HT1080 (cell line): ENCODE results near the gene ZNF827. TPM values are rescaled to one million over a fixed set of nuclear protein-coding genes. Genes with fewer than 3 reads are reported as not detected.

Experiments
- DNase-seq: peaks from one replicate; pipeline ENCODE4 v3.0.0-alpha.2; 2015; ENCODE audit warnings: low read depth
- total RNA-seq: library from RNA; depleted of rRNA; stranded (reverse); fragments of >200 nt; shearing (Covaris generic); gene quantifications from 2 replicates; pipeline ENCODE4 v1.2.3, GENCODE V29; 2014

Gene ZNF827
- total RNA-seq, 1 experiment from 2014 or later: 5.8 TPM

GRCh38 chr4:145891958-145892357 lies 46.7 kb downstream of the ZNF827 start:
- no peak for DNase-seq

GRCh38 chr4:145890689-145891088 lies 47.9 kb downstream of the ZNF827 start:
- DNase-seq: no peak

GRCh38 chr4:145888393-145888792 lies 50.2 kb downstream of the ZNF827 start:
- no peak for DNase-seq

GRCh38 chr4:145887241-145887991 lies 51.2 kb downstream of the ZNF827 start:
- no peak for DNase-seq

- no peak for DNase-seq
Measured at GRCh38 chr4:145886871-145887240, 51.8 kb downstream of the ZNF827 start.

- DNase-seq: no peak
Measured at GRCh38 chr4:145885666-145886065, 53.0 kb downstream of the ZNF827 start.

GRCh38 chr4:145884775-145885174 lies 53.8 kb downstream of the ZNF827 start:
- DNase-seq: no peak

- no peak for DNase-seq
Measured at GRCh38 chr4:145883101-145883694, 55.4 kb downstream of the ZNF827 start.

GRCh38 chr4:145882604-145883003 lies 56.0 kb downstream of the ZNF827 start:
- DNase-seq: no peak

GRCh38 chr4:145881989-145882388 lies 56.6 kb downstream of the ZNF827 start:
- no peak for DNase-seq

DNA sequence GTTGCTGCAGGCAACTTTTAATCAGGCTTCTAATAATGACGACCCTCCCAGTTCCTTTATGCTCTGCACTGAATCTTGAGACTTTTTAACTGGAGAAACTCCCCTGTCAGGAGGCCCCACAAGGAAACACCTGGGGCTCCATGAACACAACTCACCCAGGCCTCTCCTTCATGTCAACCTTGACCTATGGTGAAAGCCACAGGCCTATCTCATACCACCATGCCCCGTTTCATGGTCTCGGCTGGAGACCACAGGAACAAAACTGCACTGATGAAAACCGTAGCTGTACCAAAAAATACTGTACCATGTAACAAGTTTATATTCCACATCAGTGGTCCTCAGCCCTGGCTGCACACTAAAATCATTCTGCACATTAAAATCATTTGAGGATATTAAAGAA lies 57.0 kb downstream of the ZNF827 start:
- no peak for DNase-seq

GRCh38 chr4:145880355-145880960 lies 58.2 kb downstream of the ZNF827 start:
- no peak for DNase-seq

- DNase-seq: no peak
Measured at GRCh38 chr4:145879598-145879997, 59.0 kb downstream of the ZNF827 start.

- no peak for DNase-seq
Measured at GRCh38 chr4:145878501-145879435, 59.9 kb downstream of the ZNF827 start.

- no peak for DNase-seq
Measured at GRCh38 chr4:145876531-145877180, 62.0 kb downstream of the ZNF827 start.

- DNase-seq: no peak
Measured at GRCh38 chr4:145873901-145874300, 64.7 kb downstream of the ZNF827 start.

DNA sequence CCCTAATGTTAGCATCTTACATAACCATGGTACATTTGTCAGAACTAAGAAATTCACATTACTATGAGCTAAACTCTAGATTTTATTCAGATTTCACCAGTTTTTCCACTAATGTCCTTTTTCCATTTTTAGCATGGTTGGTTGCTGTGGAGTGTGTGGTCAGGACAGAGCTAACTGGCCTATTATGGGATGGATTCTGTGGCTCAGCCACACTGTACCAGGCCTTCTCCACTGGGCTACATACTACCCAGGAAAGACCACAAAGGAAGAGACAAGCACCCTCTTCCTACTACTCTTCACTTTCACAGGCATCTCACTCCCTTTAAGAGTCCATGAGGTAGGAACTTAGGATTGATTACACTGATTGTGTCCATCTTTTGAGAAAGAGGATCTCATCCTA lies 67.4 kb downstream of the ZNF827 start:
- no peak for DNase-seq

- no peak for DNase-seq
Measured at GRCh38 chr4:145870155-145871020, 68.2 kb downstream of the ZNF827 start.

DNA sequence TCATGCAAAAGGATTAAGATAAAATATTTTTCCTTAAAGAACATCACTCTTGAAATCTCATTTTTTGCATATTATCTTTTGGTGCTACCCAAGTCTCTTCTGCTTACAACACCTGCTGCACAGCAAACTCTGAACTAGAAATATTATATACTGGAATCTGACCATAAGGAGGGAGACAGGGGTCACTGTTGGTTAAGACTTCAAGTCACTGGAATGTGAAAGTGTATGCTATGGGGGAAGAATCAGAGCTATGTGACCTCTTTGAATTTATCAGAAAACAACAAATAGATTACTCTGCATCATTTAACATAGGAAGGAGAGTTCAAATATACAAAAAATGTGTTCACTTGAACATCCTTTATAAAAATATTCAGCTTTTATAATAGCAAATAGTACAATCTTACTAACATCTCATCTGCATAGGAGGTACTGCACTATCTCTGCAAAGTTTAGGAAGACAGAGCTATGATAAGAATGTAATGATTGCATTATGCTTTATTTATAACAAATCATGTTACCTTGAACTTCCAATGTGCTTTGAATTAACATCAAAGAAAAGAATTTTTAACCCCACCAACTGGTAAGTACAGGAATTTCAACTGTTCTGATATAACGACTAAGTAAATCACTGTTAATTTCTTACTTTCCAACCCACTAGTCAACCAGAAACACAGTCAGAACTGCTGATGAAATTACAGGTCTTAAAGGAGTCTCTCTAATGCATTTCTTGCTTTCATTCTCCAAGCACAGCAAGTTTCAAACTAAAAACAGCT lies 69.8 kb downstream of the ZNF827 start:
- no peak for DNase-seq
